ENCODE results near the gene ASIC4. TPM values are rescaled to one million over a fixed set of nuclear protein-coding genes. Genes with fewer than 3 reads are reported as not detected.

ASIC4 gene
- polyA plus RNA-seq, 2 of the 4 experiments (the other 2 are of a cell fraction), result 0.04 TPM; not detected in 1

DNA sequence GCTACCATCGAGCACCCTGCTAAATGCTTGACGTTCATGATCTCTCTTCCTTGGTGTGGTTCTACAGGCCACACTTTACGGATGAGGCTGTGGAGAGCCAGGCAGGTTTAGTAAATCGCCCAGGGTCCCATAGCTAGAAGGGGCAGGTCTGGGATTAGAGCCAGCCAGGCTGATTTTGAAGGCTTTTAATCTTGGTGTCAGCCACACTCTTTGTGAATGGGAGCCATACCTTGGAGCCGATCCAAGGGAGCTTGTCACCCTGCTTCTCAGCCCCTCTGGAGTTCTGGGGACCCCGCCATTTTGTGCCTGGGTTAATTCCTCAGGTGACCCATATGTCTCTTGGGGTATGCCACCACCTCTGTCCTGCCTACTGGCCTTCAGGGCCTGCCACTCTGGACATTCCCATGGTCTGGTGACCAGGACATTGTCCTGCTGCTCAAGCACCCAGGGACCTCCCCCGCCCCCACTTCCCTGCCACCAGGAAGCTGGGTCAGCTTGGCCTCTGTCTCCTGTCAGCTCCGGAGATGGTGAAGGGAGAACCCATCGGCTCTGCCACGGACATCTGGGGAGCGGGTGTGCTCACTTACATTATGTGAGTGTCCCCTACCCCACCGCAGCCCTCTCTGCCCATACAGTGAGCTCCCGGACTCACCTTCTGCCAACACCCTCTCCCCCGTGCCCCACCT is 22.9 kb upstream of the ASIC4 start:
- DNase-seq (ENCODE audit: low read depth in 1 of 2, low spot score in 1 of 2) (no peak), ATAC-seq (no peak), FAIRE-seq (no peak)
- Histone ChIP-seq H3K4me3 (no peak overlapping the region), H3K27ac (no peak overlapping the region), H3K4me1 (peaks cover 7% of the 10 kb centered on the region; the same call in 2 of the 3 replicates), H3K4me2 (no peak overlapping the region), H3K9me3 (no peaks in the 10 kb centered on the region)
- ChIA-PET POLR2A (no interaction called here), CTCF (interaction anchor here (1.0 to 89.4 kb wide), 4 partner anchors 15 to 89 kb away, joined by 3 to 3291 read pairs (median 1649); partner anchors contain the start of genes ASIC4, CHPF, GMPPA and SPEG)
- WGBS (ENCODE audit: missing lambda C conversion rate), result 55% methylated on average over 9 of the region's 14 CpGs
- TF ChIP-seq ZSCAN20 (CRISPR knock-in tag; IDR thresholded peaks at IDR 0.05) (no peak), NFE2L2 (conservative IDR thresholded peaks at IDR 0.05; ENCODE audit: low read length) (no peak), RCOR1 (IDR thresholded peaks at IDR 0.05; ENCODE audit: low read depth, low read length) (no peak), RARB (CRISPR knock-in tag; IDR thresholded peaks at IDR 0.05) (no peak), MAFK (IDR thresholded peaks at IDR 0.05; ENCODE audit: partially characterized antibody) (no peak), CHD2 (IDR thresholded peaks at IDR 0.05; ENCODE audit: low read length, partially characterized antibody) (no peak), KDM1A (IDR thresholded peaks at IDR 0.05; ENCODE audit: low read depth) (no peak), HDAC2 (IDR thresholded peaks at IDR 0.05) (no peak)
- TF ChIP-seq, protein P1, sequence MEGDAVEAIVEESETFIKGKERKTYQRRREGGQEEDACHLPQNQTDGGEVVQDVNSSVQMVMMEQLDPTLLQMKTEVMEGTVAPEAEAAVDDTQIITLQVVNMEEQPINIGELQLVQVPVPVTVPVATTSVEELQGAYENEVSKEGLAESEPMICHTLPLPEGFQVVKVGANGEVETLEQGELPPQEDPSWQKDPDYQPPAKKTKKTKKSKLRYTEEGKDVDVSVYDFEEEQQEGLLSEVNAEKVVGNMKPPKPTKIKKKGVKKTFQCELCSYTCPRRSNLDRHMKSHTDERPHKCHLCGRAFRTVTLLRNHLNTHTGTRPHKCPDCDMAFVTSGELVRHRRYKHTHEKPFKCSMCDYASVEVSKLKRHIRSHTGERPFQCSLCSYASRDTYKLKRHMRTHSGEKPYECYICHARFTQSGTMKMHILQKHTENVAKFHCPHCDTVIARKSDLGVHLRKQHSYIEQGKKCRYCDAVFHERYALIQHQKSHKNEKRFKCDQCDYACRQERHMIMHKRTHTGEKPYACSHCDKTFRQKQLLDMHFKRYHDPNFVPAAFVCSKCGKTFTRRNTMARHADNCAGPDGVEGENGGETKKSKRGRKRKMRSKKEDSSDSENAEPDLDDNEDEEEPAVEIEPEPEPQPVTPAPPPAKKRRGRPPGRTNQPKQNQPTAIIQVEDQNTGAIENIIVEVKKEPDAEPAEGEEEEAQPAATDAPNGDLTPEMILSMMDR (IDR thresholded peaks at IDR 0.05), result no peak
- TF ChIP-seq, protein P2, sequence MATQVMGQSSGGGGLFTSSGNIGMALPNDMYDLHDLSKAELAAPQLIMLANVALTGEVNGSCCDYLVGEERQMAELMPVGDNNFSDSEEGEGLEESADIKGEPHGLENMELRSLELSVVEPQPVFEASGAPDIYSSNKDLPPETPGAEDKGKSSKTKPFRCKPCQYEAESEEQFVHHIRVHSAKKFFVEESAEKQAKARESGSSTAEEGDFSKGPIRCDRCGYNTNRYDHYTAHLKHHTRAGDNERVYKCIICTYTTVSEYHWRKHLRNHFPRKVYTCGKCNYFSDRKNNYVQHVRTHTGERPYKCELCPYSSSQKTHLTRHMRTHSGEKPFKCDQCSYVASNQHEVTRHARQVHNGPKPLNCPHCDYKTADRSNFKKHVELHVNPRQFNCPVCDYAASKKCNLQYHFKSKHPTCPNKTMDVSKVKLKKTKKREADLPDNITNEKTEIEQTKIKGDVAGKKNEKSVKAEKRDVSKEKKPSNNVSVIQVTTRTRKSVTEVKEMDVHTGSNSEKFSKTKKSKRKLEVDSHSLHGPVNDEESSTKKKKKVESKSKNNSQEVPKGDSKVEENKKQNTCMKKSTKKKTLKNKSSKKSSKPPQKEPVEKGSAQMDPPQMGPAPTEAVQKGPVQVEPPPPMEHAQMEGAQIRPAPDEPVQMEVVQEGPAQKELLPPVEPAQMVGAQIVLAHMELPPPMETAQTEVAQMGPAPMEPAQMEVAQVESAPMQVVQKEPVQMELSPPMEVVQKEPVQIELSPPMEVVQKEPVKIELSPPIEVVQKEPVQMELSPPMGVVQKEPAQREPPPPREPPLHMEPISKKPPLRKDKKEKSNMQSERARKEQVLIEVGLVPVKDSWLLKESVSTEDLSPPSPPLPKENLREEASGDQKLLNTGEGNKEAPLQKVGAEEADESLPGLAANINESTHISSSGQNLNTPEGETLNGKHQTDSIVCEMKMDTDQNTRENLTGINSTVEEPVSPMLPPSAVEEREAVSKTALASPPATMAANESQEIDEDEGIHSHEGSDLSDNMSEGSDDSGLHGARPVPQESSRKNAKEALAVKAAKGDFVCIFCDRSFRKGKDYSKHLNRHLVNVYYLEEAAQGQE (IDR thresholded peaks at IDR 0.05), result no peak

DNA sequence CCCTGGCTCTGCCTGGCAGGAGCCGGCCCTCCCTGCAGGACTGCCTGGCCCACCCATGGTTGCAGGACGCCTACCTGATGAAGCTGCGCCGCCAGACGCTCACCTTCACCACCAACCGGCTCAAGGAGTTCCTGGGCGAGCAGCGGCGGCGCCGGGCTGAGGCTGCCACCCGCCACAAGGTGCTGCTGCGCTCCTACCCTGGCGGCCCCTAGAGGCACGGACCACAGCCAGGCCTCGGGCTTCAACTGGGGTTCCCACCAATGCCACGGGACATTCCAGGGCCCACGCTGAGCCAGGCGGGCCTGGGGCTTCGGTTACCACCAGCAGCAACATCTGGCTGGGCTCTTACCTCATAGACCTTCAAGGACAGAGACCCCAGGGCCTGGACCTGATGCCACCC is 21.7 kb upstream of the ASIC4 start:
- no peak overlapping the region for H3K4me2 ChIP-seq
- 67% methylated on average over 1 of the region's 20 CpGs for WGBS (ENCODE audit: missing lambda C conversion rate)
- ChIA-PET POLR2A (no interaction called here), CTCF (interaction anchor here (1.0 to 89.4 kb wide), 3 partner anchors 14 to 90 kb away, joined by 3 to 3291 read pairs (median 3291); partner anchors contain the start of genes ASIC4, CHPF, GMPPA and SPEG)
- H3K4me3 ChIP-seq, result no peak overlapping the region
- TF ChIP-seq HEYL (CRISPR knock-in tag; IDR thresholded peaks at IDR 0.05), result no peak
- no peak for TF ChIP-seq SMC3 (IDR thresholded peaks at IDR 0.05)
- DNase-seq (ENCODE audit: low read depth in 1 of 2, low spot score in 1 of 2) (no peak), ATAC-seq (no peak), FAIRE-seq (no peak)
- H3K4me1 ChIP-seq, result peaks cover 12% of the 10 kb centered on the region; the same call in 2 of the 3 replicates
- H3K27ac ChIP-seq, result no peak overlapping the region
- H3K9me3 ChIP-seq, result no peaks in the 10 kb centered on the region

DNA sequence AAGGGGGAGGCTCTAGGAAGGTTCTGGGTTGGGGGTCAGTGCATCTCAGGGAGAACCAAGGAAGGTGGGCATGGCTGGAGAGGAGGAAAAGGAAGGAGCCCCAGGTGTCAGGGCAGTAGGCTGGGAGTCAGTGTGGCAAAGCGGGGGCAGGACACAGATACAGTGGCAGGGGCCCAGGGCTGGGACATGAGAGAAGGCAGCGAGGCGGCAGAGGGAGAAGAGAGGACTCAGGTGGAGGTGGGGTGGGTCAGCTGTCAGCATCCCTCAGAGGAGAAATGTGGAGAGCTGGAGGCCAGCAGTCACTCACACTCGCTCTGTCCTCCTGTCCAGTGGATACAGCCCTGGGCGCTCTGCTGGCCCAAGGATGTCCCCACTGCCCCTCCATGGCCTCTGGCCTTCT is 21.2 kb upstream of the ASIC4 start:
- 92% methylated on average over 5 of the region's 5 CpGs for WGBS (ENCODE audit: missing lambda C conversion rate)
- ATAC-seq, result no peak
- Histone ChIP-seq H3K9me3 (no peaks in the 10 kb centered on the region), H3K4me3 (no peak overlapping the region), H3K27ac (no peak overlapping the region), H3K4me2 (no peak overlapping the region), H3K4me1 (peaks cover 13% of the 10 kb centered on the region; the same call in 2 of the 3 replicates)
- TF ChIP-seq, protein P3, sequence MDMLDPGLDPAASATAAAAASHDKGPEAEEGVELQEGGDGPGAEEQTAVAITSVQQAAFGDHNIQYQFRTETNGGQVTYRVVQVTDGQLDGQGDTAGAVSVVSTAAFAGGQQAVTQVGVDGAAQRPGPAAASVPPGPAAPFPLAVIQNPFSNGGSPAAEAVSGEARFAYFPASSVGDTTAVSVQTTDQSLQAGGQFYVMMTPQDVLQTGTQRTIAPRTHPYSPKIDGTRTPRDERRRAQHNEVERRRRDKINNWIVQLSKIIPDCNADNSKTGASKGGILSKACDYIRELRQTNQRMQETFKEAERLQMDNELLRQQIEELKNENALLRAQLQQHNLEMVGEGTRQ (IDR thresholded peaks at IDR 0.05), result no peak
- TF ChIP-seq NPAS2 (CRISPR knock-in tag; IDR thresholded peaks at IDR 0.05; ENCODE audit: borderline replicate concordance), result no peak
- no peak for TF ChIP-seq POLR2AphosphoS2 (conservative IDR thresholded peaks at IDR 0.05; ENCODE audit: low read length)
- no peak for TF ChIP-seq MAZ (IDR thresholded peaks at IDR 0.05; ENCODE audit: borderline replicate concordance, low read depth, low read length)
- TF ChIP-seq ZC3H11A (IDR thresholded peaks at IDR 0.05), result no peak
- CTCF ChIA-PET, result interaction anchor here (1.9 to 89.4 kb wide), 3 partner anchors 13 to 77 kb away, joined by 7 to 3291 read pairs (median 3291); partner anchors contain the start of genes ASIC4, CHPF, GMPPA and SPEG
- DNase-seq (ENCODE audit: low read depth in 1 of 2, low spot score in 1 of 2), result no peak
- POLR2A ChIA-PET, result no interaction called here
- FAIRE-seq, result no peak
